ENCODE results near the gene CEP20. TPM values are rescaled to one million over a fixed set of nuclear protein-coding genes. Genes with fewer than 3 reads are reported as not detected.
"Not testable (repeated sequence)": the region's sequence is repeated elsewhere in the genome, so short reads cannot be mapped to it uniquely, and the experiment has no call there.

CEP20 gene
- total RNA-seq = 7.6 TPM

GRCh38 chr16:15888072-15888976, at the start of gene CEP20:
Gene CEP20 (minus strand): TSS chr16:15888603. CDS start chr16:15888585, 18 bp downstream.
- Histone ChIP-seq H3K27me3 (no peaks in the 10 kb centered on the region), H3K4me3 (peak within 1 kb of the TSS; percentile 81 to 87), H3K36me3 (peaks cover 0 to under 1% of the 10 kb centered on the region in 2 donors), H3K27ac (peak within 1 kb of the TSS; percentile 79 to 93), H3K9me3 (no peaks in the 10 kb centered on the region), H3K4me1 (peaks cover 0 to 11% of the 10 kb centered on the region in 2 donors)
- intact Hi-C loops (cut with DNase I) = loop anchor here (2.0 to 5.0 kb wide), 3 partner anchors 60 to 234 kb away; partner anchors contain the start of gene ABCC1
- TF ChIP-seq CTCF (IDR thresholded peaks at IDR 0.05) = peak; percentile 11 to 55 (median 18)
- peak; percentile 99 to 100 for DNase-seq (ENCODE audit: low spot score in 2 of 2)

GRCh38 chr16:15936809-15937208, 48.4 kb upstream of the CEP20 start:
- H3K27me3 ChIP-seq, H3K4me3 ChIP-seq, H3K9me3 ChIP-seq, H3K4me1 ChIP-seq, H3K36me3 ChIP-seq, H3K27ac ChIP-seq: not testable (repeated sequence)
- peak in 1 of 2 donors; percentile 44 for DNase-seq (ENCODE audit: low spot score in 2 of 2)
- intact Hi-C loops (cut with DNase I) = loop anchor here (5.0 kb wide), 1 partner anchor 195 kb away; no protein-coding TSS in a partner anchor

- Histone ChIP-seq H3K9me3 (no peaks in the 10 kb centered on the region), H3K4me1 (no peaks in the 10 kb centered on the region), H3K36me3 (no peaks in the 10 kb centered on the region), H3K4me3 (no peak overlapping the region), H3K27ac (no peak overlapping the region), H3K27me3 (no peaks in the 10 kb centered on the region)
- TF ChIP-seq CTCF (IDR thresholded peaks at IDR 0.05) = no peak
- DNase-seq (ENCODE audit: low spot score in 2 of 2) = no peak
- intact Hi-C loops (cut with DNase I) = loop anchor here (5.0 kb wide), 1 partner anchor 197 kb away; no protein-coding TSS in a partner anchor
These were observed 46.6 kb upstream of the CEP20 start for GRCh38 chr16:15934991-15935390.

- Histone ChIP-seq H3K9me3 (no peaks in the 10 kb centered on the region), H3K4me3 (no peak overlapping the region), H3K4me1 (no peaks in the 10 kb centered on the region), H3K27ac (no peak overlapping the region), H3K36me3 (no peaks in the 10 kb centered on the region), H3K27me3 (no peaks in the 10 kb centered on the region)
- DNase-seq (ENCODE audit: low spot score in 2 of 2) = peak in 1 of 2 donors; percentile 8
- intact Hi-C loops (cut with DNase I) = no loop called here
- no peak for TF ChIP-seq CTCF (IDR thresholded peaks at IDR 0.05)
These were observed 45.4 kb upstream of the CEP20 start for GRCh38 chr16:15933781-15934180.

GRCh38 chr16:15932939-15933338, 44.5 kb upstream of the CEP20 start:
- H3K36me3 ChIP-seq = no peaks in the 10 kb centered on the region
- intact Hi-C loops (cut with DNase I) = no loop called here
- H3K4me1 ChIP-seq = no peaks in the 10 kb centered on the region

More at GRCh38 chr16:15932939-15933338, 44.5 kb upstream of the CEP20 start:
- no peaks in the 10 kb centered on the region for H3K27me3 ChIP-seq
- H3K4me3 ChIP-seq = no peak overlapping the region
- no peak for DNase-seq (ENCODE audit: low spot score in 2 of 2)
- no peak overlapping the region for H3K27ac ChIP-seq
- no peak for TF ChIP-seq CTCF (IDR thresholded peaks at IDR 0.05)
- H3K9me3 ChIP-seq = no peaks in the 10 kb centered on the region
